ENCODE measurements around the gene SRPRB.

SRPRB gene

GRCh38 chr3:133864616-133865015, 59.0 kb downstream of the SRPRB start:
- no peak for DNase-seq (ENCODE audit: extremely low read depth in 1 of 2, low read depth in 1 of 2)

- DNase-seq (ENCODE audit: extremely low read depth in 1 of 2, low read depth in 1 of 2), result no peak
These were observed 59.7 kb downstream of the SRPRB start for GRCh38 chr3:133865136-133865855.

- DNase-seq (ENCODE audit: extremely low read depth in 1 of 2, low read depth in 1 of 2), result no peak
These were observed 60.5 kb downstream of the SRPRB start for GRCh38 chr3:133866141-133866540.

GRCh38 chr3:133868186-133868585, 62.6 kb downstream of the SRPRB start:
- no peak for DNase-seq (ENCODE audit: extremely low read depth in 1 of 2, low read depth in 1 of 2)

GRCh38 chr3:133868758-133869475, 63.3 kb downstream of the SRPRB start:
- no peak for DNase-seq (ENCODE audit: extremely low read depth in 1 of 2, low read depth in 1 of 2)

- no peak for DNase-seq (ENCODE audit: extremely low read depth in 1 of 2, low read depth in 1 of 2)
These were observed 64.0 kb downstream of the SRPRB start for GRCh38 chr3:133869586-133869985.

GRCh38 chr3:133870822-133871221, 65.2 kb downstream of the SRPRB start:
- no peak for DNase-seq (ENCODE audit: extremely low read depth in 1 of 2, low read depth in 1 of 2)
